Frontal cortex (tissue), 4 donors: ENCODE data around the gene ZPR1. TPM values are rescaled to one million over a fixed set of nuclear protein-coding genes. Genes with fewer than 3 reads are reported as not detected.

Experiments
- DNase-seq, 2 donors: peaks; one replicate each; pipeline ENCODE4 v3.0.0; 2012; ENCODE audit warnings: low spot score in 2 of 2
- FAIRE-seq: peaks from 2 replicates; lab custom pipeline; 2012; peaks lifted over from hg19 to GRCh38; lab: Jason Lieb, UNC
- total RNA-seq: library from RNA; depleted of rRNA; stranded (reverse); fragments of >200 nt; gene quantifications from one replicate; pipeline ENCODE4 v1.2.3, GENCODE V29; 2014
- donor health status: control.
- donor health status: control.
- donor health status: control.

ZPR1 gene
- total RNA-seq, 1 donor from 2014 or later: 55.8 TPM

GRCh38 chr11:116796548-116796947 is 8.7 kb upstream of the ZPR1 start:
- no peak for FAIRE-seq

GRCh38 chr11:116794851-116795250 is 7.0 kb upstream of the ZPR1 start:
- no peak for DNase-seq
- FAIRE-seq: no peak

More at GRCh38 chr11:116796548-116796947, 8.7 kb upstream of the ZPR1 start:
- no peak for DNase-seq

- no peak for DNase-seq
- no peak for FAIRE-seq
These were observed 5.9 kb upstream of the ZPR1 start for GRCh38 chr11:116793772-116794097.

GRCh38 chr11:116792869-116793771 is 5.3 kb upstream of the ZPR1 start:
- no peak for DNase-seq
- no peak for FAIRE-seq

- FAIRE-seq: no peak
- DNase-seq: no peak
These were observed 4.5 kb upstream of the ZPR1 start for GRCh38 chr11:116792144-116792868.

GRCh38 chr11:116791813-116792143 is 4.0 kb upstream of the ZPR1 start, which contains the start of gene APOA5:
Gene APOA5 (minus strand): TSS chr11:116791879. CDS start chr11:116791860, 19 bp downstream.
- no peak for DNase-seq
- no peak for FAIRE-seq

- DNase-seq (peak; percentile 86 to 89), FAIRE-seq (no peak)
These were observed 3.4 kb upstream of the ZPR1 start for GRCh38 chr11:116791002-116791812.

GRCh38 chr11:116790167-116791001 is 2.6 kb upstream of the ZPR1 start:
- DNase-seq: no peak
- FAIRE-seq: no peak

- no peak for FAIRE-seq
These were observed 1.2 kb upstream of the ZPR1 start for GRCh38 chr11:116788975-116789374.

GRCh38 chr11:116788534-116788933 is 711 bp upstream of the ZPR1 start:
- DNase-seq: peak in 1 of 2 donors; percentile 40
- FAIRE-seq: no peak

More at GRCh38 chr11:116788975-116789374, 1.2 kb upstream of the ZPR1 start:
- DNase-seq: no peak

GRCh38 chr11:116787436-116787785 is 412 bp downstream of the ZPR1 start:
- FAIRE-seq (no peak), DNase-seq (no peak)

- DNase-seq (no peak), FAIRE-seq (no peak)
These were observed 857 bp downstream of the ZPR1 start for GRCh38 chr11:116786966-116787365.

GRCh38 chr11:116786326-116786725 is 1.5 kb downstream of the ZPR1 start:
- FAIRE-seq (no peak), DNase-seq (no peak)

- DNase-seq: no peak
- no peak for FAIRE-seq
These were observed 5.1 kb downstream of the ZPR1 start for GRCh38 chr11:116782728-116783127.

- no peak for FAIRE-seq
- no peak for DNase-seq
These were observed 9.3 kb downstream of the ZPR1 start for GRCh38 chr11:116778556-116778955.

GRCh38 chr11:116777056-116777455 is 10.8 kb downstream of the ZPR1 start:
- no peak for FAIRE-seq

GRCh38 chr11:116776522-116776984 is 11.3 kb downstream of the ZPR1 start:
- FAIRE-seq (no peak), DNase-seq (no peak)

More at GRCh38 chr11:116777056-116777455, 10.8 kb downstream of the ZPR1 start:
- no peak for DNase-seq

GRCh38 chr11:116775975-116776374 is 11.8 kb downstream of the ZPR1 start:
- DNase-seq: no peak
- FAIRE-seq: no peak

- no peak for FAIRE-seq
- DNase-seq: no peak
These were observed 13.2 kb downstream of the ZPR1 start for GRCh38 chr11:116774661-116775060.
